ENCODE results near the gene MORN1.

DNA sequence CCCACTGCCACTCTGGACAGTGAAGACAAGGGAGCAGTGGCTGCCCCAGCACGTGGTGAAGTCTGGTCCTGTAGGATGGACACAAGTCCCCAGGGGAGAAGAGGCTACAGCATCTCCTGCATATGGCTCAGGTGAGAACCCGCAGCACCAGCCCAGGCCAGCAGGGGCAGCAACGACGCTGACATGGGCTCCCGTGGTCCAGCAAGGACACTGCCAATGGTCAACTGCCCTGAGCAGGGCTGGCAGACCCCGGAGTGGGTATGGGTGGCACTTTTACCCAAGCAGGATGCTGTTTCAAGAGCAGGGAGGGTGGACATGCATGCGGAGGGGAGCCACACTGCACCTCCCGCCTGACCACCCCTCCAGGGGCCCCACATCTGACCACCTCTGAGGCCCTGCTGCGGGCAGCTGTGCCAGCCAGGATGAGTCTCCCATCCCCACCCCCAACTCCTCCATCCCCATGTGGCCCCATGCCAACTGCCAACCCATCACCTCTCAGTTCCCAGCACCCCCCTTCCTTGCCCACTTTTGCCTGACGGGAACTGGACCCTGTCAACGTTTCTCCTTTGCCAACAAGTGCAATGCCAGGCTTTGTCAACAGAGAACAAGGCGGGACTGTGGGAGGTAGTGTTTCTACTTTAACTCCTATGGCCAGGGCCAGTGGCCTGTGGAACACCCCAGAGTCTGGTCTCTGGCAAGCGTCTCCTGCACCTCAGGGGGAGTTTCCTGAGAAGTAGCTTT lies 8.6 kb downstream of the MORN1 start:
- TF ChIP-seq CTCF (IDR thresholded peaks at IDR 0.05; ENCODE audit: low read length) (no peak; the same call in 1 of the 2 replicates), EZH2 (IDR thresholded peaks at IDR 0.05; ENCODE audit: borderline replicate concordance, low read length) (no peak)

Measured in OCI-LY1 (cell line).